Upper lobe of left lung (tissue), 6 donors: ENCODE measurements around the gene CRTC3. TPM values are rescaled to one million over a fixed set of nuclear protein-coding genes. Genes with fewer than 3 reads are reported as not detected.

Experiments
- ATAC-seq, 2 donors: fragments of 200-7000 bp; cut with Tn5 transposase; one replicate each; pipeline ENCODE4 v1.9.1; 2022; ENCODE audit warnings: mild to moderate bottlenecking in 2 of 2, moderate library complexity in 2 of 2; ENCODE audit not compliant: low FRiP score in 2 of 2
- DNase-seq, 2 donors: peaks; one replicate each; pipeline ENCODE4 v3.0.0-alpha.2; 2019 to 2020
- H3K27ac ChIP-seq, 4 donors: fragments of 200-600 bp; sonication (generic); one replicate each; pipeline ENCODE4 v1.5.1; 2016 to 2019
- H3K27me3 ChIP-seq, 4 donors: fragments of 200-600 bp; sonication (generic); one replicate each; pipeline ENCODE4 v1.5.1; 2017 to 2019
- H3K36me3 ChIP-seq, 4 donors: fragments of 200-600 bp; sonication (generic); one replicate each; pipeline ENCODE4 v1.5.1; 2016 to 2019
- H3K4me1 ChIP-seq, 4 donors: fragments of 200-600 bp; sonication (generic); one replicate each; pipeline ENCODE4 v1.5.1; 2018 to 2019
- H3K4me3 ChIP-seq, 4 donors: fragments of 200-600 bp; sonication (generic); one replicate each; pipeline ENCODE4 v1.5.1; 2017 to 2019; ENCODE audit warnings: mild to moderate bottlenecking in 2 of 4, moderate library complexity in 1 of 4
- H3K9me3 ChIP-seq, 4 donors: fragments of 200-600 bp; sonication (generic); one replicate each; pipeline ENCODE4 v1.5.1; 2018 to 2019
- EP300 ChIP-seq, 4 donors: sonication (generic); formaldehyde crosslinking; IDR thresholded peaks; one replicate each; pipeline ENCODE4 v1.5.1; 2017; ENCODE audit warnings: antibody characterized with exemption in 4 of 4, control low read depth in 2 of 4
- POLR2A ChIP-seq, 4 donors: fragments of 450-650 bp; IDR thresholded peaks; one replicate each; pipeline ENCODE4 v1.5.1; 2016 to 2017; ENCODE audit warnings: antibody characterized with exemption in 4 of 4, mild to moderate bottlenecking in 2 of 4
- POLR2AphosphoS5 ChIP-seq, 2 donors: sonication (generic); formaldehyde crosslinking; IDR thresholded peaks; one replicate each; pipeline ENCODE4 v1.5.1; 2017; ENCODE audit warnings: antibody characterized with exemption in 2 of 2
- WGBS, 2 donors: methylation state at CpG; one replicate each; pipeline ENCODE4 v1.1.5; 2017 to 2018; 5-methylcytosine and 5-hydroxymethylcytosine counted together
- total RNA-seq, 6 donors: library from RNA; depleted of rRNA in 4 of 6; stranded (reverse); fragments of >200 nt in 4 of 6; gene quantifications; one replicate each; pipeline versions ENCODE4 v1.1.0 to v1.2.1, GENCODE V29; 2016 to 2021
- TF ChIP-seq, protein P1 (sequence below), 6 experiments: fragments of 450-650 bp in 4 of 6; fragments of 200-600 bp in 2 of 6; sonication (generic) in 2 of 6; IDR thresholded peaks; one replicate each; pipeline ENCODE4 v1.5.1; 2016 to 2019; ENCODE audit warnings: antibody characterized with exemption in 6 of 6
- donor health status: DM: no; HTN: no; CAD: no; lungs with moderate emphysema.
- donor health status: DM: no; HTN: yes; CAD: no; lungs with severe emphysema.

The CRTC3 gene, protein sequence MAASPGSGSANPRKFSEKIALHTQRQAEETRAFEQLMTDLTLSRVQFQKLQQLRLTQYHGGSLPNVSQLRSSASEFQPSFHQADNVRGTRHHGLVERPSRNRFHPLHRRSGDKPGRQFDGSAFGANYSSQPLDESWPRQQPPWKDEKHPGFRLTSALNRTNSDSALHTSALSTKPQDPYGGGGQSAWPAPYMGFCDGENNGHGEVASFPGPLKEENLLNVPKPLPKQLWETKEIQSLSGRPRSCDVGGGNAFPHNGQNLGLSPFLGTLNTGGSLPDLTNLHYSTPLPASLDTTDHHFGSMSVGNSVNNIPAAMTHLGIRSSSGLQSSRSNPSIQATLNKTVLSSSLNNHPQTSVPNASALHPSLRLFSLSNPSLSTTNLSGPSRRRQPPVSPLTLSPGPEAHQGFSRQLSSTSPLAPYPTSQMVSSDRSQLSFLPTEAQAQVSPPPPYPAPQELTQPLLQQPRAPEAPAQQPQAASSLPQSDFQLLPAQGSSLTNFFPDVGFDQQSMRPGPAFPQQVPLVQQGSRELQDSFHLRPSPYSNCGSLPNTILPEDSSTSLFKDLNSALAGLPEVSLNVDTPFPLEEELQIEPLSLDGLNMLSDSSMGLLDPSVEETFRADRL
- total RNA-seq: 10 to 100 TPM; 30.9 to 42.7 (median 35.1) TPM

DNA sequence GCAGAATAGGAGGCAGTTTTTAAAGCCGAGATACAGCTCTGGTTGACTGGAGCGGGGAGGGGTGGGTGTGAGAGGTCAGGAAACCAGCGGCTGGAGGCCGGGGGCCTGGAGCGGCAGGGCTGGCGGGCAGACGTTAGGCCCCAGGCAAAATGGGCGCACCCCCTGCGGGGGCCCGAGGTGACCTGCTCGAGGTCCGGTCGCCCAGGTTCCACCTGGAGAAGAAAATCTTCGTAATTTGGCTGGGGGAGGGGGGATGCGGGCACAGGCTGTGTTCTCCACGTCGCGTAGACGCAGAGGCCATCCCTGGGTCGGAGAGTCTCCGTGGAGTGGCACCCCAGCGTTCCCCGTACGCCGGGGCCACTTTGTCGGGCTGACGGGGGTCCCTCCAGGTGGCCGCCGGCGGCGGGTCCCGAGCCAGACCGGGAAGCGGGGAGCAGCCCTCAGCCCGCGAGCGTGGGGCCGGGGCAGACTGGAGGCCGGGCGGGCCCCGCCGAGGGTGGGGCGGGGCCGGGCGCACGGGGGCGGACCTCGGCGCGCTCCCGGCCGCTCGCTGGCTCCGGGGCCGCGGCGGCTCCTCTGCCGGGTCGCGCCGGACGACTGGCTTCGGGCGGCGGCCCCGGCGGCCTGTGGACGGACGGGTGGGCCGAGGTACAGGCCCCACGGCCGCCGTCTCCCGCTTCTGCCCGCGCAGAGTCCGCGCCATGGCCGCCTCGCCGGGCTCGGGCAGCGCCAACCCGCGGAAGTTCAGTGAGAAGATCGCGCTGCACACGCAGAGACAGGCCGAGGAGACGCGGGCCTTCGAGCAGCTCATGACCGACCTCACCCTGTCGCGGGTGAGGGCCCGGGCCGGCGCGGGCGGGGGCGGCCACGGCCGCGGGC, at the start of gene CRTC3:
CRTC3 (plus strand) TSS at position 553 of the 879 bp plus-strand sequence; CDS start at position 702, 149 bp downstream.
- peak in 2 of 4 donors; percentile 51 to 82 for TF ChIP-seq POLR2A (IDR thresholded peaks at IDR 0.05)
- peak in 1 of 2 donors; percentile 49 for TF ChIP-seq POLR2AphosphoS5 (IDR thresholded peaks at IDR 0.05)
- TF ChIP-seq EP300 (IDR thresholded peaks at IDR 0.05): no peak
- TF ChIP-seq, protein P1, sequence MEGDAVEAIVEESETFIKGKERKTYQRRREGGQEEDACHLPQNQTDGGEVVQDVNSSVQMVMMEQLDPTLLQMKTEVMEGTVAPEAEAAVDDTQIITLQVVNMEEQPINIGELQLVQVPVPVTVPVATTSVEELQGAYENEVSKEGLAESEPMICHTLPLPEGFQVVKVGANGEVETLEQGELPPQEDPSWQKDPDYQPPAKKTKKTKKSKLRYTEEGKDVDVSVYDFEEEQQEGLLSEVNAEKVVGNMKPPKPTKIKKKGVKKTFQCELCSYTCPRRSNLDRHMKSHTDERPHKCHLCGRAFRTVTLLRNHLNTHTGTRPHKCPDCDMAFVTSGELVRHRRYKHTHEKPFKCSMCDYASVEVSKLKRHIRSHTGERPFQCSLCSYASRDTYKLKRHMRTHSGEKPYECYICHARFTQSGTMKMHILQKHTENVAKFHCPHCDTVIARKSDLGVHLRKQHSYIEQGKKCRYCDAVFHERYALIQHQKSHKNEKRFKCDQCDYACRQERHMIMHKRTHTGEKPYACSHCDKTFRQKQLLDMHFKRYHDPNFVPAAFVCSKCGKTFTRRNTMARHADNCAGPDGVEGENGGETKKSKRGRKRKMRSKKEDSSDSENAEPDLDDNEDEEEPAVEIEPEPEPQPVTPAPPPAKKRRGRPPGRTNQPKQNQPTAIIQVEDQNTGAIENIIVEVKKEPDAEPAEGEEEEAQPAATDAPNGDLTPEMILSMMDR (IDR thresholded peaks at IDR 0.05): peak in 3 of 6 experiments; percentile 11 to 18 (median 13)
- peak within 1 kb of the TSS; percentile 53 to 94 (median 76) for H3K4me3 ChIP-seq
- H3K27ac ChIP-seq: peak within 1 kb of the TSS; percentile 89 to 97 (median 92)
- ATAC-seq (peak; percentile 83 to 97), DNase-seq (peak; percentile 56 to 93)
- H3K4me1 ChIP-seq: peaks cover 10 to 38% (median 17%) of the 10 kb centered on the region in 4 donors
- no peaks in the 10 kb centered on the region for H3K36me3 ChIP-seq
- WGBS, 2 donors: 5% methylated on average over 11 to 41 of the region's 104 CpGs
- H3K9me3 ChIP-seq: no peaks in the 10 kb centered on the region
- H3K27me3 ChIP-seq: no peaks in the 10 kb centered on the region

DNA sequence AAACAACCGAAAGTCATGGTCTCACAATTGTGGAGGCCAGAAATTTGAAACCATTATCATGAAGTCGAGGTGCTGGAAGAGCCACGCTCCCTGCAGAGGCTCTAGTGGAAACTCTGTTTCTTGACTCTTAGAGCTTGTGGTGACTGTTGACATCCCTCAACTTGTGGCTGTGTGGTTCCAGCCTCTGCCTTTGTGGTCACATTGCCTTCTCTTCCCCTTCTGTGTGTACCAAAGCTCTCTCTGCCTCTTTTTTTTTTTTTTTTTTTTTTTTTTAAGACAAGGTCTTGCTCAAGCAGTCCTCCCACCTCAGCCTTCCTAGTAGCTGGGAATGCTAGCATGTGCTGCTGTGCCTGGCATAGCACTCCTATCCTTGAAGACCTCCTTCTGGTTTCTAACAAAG, 48.7 kb upstream of the CRTC3 start:
- no peaks in the 10 kb centered on the region for H3K27me3 ChIP-seq
- TF ChIP-seq POLR2A (IDR thresholded peaks at IDR 0.05): no peak
- TF ChIP-seq, protein P1 (IDR thresholded peaks at IDR 0.05): no peak
- no peak for TF ChIP-seq POLR2AphosphoS5 (IDR thresholded peaks at IDR 0.05)
- no peak for TF ChIP-seq EP300 (IDR thresholded peaks at IDR 0.05)
- H3K4me1 ChIP-seq: peaks cover 0 to 12% (median 6%) of the 10 kb centered on the region in 4 donors
- H3K4me3 ChIP-seq: no peak overlapping the region
- peak overlapping the region in 1 of 4 donors; percentile 14 for H3K27ac ChIP-seq
- DNase-seq: peak in 1 of 2 donors; percentile 32
- H3K36me3 ChIP-seq: peaks cover 46 to 100% (median 74%) of the 10 kb centered on the region in 4 donors
- WGBS, 2 donors: 56 to 88% methylated on average over 3 of the region's 3 CpGs
- H3K9me3 ChIP-seq: no peaks in the 10 kb centered on the region
- ATAC-seq: peak in 1 of 2 donors; percentile 59

DNA sequence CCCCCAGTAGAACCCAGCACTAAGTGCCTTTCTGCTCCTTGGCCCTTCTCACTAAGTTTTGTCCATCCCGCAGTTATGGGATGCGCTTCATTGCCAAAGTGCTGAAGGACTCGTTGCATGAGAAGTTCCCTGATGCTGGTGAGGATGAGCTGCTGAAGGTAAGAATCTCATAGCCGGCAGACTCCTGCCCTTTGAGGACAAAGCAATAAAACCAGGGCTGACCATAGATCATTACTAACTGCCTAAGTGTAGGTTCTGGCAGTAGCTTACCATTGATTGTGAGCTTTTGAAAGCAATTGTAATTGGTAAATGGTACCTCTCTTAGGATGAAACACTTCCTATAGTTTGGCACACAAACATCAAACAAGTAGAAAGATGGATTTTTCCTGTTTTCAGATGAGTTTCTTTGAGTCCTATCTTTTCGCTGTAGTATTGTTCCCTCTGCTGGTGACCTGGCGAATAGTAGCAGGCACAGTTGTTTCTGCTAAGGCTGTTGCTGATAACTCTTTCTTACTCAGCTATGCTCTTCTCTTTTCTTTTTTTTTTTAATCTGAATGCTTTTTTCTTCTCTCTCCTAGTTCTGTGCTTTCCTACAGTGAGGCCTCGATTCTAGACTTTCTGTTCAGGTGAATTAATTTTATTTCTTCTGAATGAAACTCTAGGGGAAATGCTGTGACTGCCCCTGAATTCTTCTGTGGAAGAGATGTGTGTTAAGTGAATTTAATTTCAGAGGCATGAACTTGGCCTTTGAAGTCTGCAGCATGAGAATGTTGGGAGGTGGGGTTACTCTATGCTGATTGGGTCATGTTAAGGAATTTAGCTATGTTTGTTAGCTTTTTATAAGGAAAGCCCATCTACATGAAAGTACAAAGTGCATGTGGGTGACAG, 47.4 kb upstream of the CRTC3 start:
- no peak overlapping the region for H3K27ac ChIP-seq
- no peak for DNase-seq

More for the DNA sequence above, 47.4 kb upstream of the CRTC3 start:
- Histone ChIP-seq H3K27me3 (no peaks in the 10 kb centered on the region), H3K4me3 (no peak overlapping the region), H3K36me3 (peaks cover 48 to 100% (median 75%) of the 10 kb centered on the region in 4 donors), H3K9me3 (no peaks in the 10 kb centered on the region), H3K4me1 (peaks cover 0 to 12% (median 8%) of the 10 kb centered on the region in 4 donors)
- peak in 1 of 2 donors; percentile 40 for ATAC-seq
- WGBS, 2 donors: 67 to 80% methylated on average over 6 to 7 of the region's 7 CpGs
- TF ChIP-seq, protein P1 (IDR thresholded peaks at IDR 0.05): peak; percentile 38 to 72 (median 55)
- TF ChIP-seq EP300 (IDR thresholded peaks at IDR 0.05): no peak
